HEK293 (cell line): Measurements from ENCODE around the gene STRADA.

Experiments
- CTCF ChIA-PET: fragments of 350-600 bp; formaldehyde crosslinking; extraction: SDS; loops from one replicate; lab custom pipeline; 2021; ENCODE audit warnings: antibody characterized with exemption; lab: Yijun Ruan, JAX
- POLR2A ChIA-PET: fragments of 300-600 bp; formaldehyde crosslinking; extraction: SDS; loops from one replicate; lab custom pipeline; 2020; ENCODE audit warnings: antibody characterized with exemption, inconsistent platforms; lab: Yijun Ruan, JAX
- H3K27ac ChIP-seq: fragments of 200-500 bp; sonication (Bioruptor generic); 2 replicates; pipeline ENCODE4 v1.5.1; 2014; ENCODE audit warnings: low read depth, low read length, control low read depth, inconsistent platforms; ENCODE audit errors: extremely low read depth
- H3K36me3 ChIP-seq, 2 experiments: fragments of 200-500 bp in 1 of 2; sonication (Bioruptor generic) in 1 of 2; 1 replicate in 1 of 2; 2 replicates in 1 of 2; pipeline ENCODE4 v1.5.1; 2014 to 2017; ENCODE audit warnings: inconsistent platforms in 2 of 2, low read length in 2 of 2; ENCODE audit not compliant: control insufficient read depth in 2 of 2, insufficient read depth in 1 of 2
- H3K4me1 ChIP-seq: fragments of 200-500 bp; sonication (Bioruptor generic); 2 replicates; pipeline ENCODE4 v1.5.1; 2014; ENCODE audit warnings: mild to moderate bottlenecking, low read length, inconsistent platforms; ENCODE audit not compliant: control insufficient read depth, insufficient read depth
- H3K4me3 ChIP-seq: 2 replicates; pipeline ENCODE4 v1.5.1; 2011; ENCODE audit warnings: low read depth, mild to moderate bottlenecking, control low read depth, low read length, moderate library complexity
- H3K9me3 ChIP-seq: fragments of 200-500 bp; sonication (Bioruptor generic); 2 replicates; pipeline ENCODE4 v1.5.1; 2014; ENCODE audit warnings: low read depth, low read length, inconsistent platforms; ENCODE audit not compliant: control insufficient read depth, insufficient read depth
- EGR2 ChIP-seq: fragments of 450-650 bp; formaldehyde crosslinking; IDR thresholded peaks from 2 replicates; pipeline ENCODE4 v1.5.1; 2016; ENCODE audit warnings: low read depth, missing biosample characterization, missing genetic modification characterization
- GLI4 ChIP-seq: fragments of 450-650 bp; formaldehyde crosslinking; IDR thresholded peaks from 2 replicates; pipeline ENCODE4 v1.5.1; 2016; ENCODE audit warnings: missing biosample characterization, missing genetic modification characterization
- GLIS1 ChIP-seq: fragments of 450-650 bp; formaldehyde crosslinking; IDR thresholded peaks from 2 replicates; pipeline ENCODE4 v1.5.1; 2016; ENCODE audit warnings: missing biosample characterization, missing genetic modification characterization
- GLIS2 ChIP-seq: fragments of 450-650 bp; formaldehyde crosslinking; IDR thresholded peaks from 2 replicates; pipeline ENCODE4 v1.5.1; 2016; ENCODE audit warnings: missing biosample characterization, missing genetic modification characterization
- HOXD13 ChIP-seq: sonication (generic); formaldehyde crosslinking; IDR thresholded peaks from 2 replicates; pipeline ENCODE4 v1.8.0; 2022; ENCODE audit warnings: missing genetic modification reagents, borderline replicate concordance
- PRDM6 ChIP-seq: fragments of 450-650 bp; formaldehyde crosslinking; IDR thresholded peaks from 2 replicates; pipeline ENCODE4 v1.5.1; 2017; ENCODE audit warnings: missing biosample characterization, missing genetic modification characterization
- SP2 ChIP-seq: fragments of 450-650 bp; formaldehyde crosslinking; IDR thresholded peaks from 2 replicates; pipeline ENCODE4 v1.5.1; 2016; ENCODE audit warnings: missing biosample characterization, missing genetic modification characterization
- ZBTB11 ChIP-seq: fragments of 450-650 bp; formaldehyde crosslinking; conservative IDR thresholded peaks from 2 replicates; pipeline ENCODE4 v1.5.1; 2016; ENCODE audit warnings: low read depth, missing biosample characterization, missing genetic modification characterization
- ZBTB6 ChIP-seq: fragments of 450-650 bp; formaldehyde crosslinking; IDR thresholded peaks from 2 replicates; pipeline ENCODE4 v1.5.1; 2017; ENCODE audit warnings: missing biosample characterization, missing genetic modification characterization
- ZFP41 ChIP-seq: fragments of 450-650 bp; formaldehyde crosslinking; IDR thresholded peaks from 2 replicates; pipeline ENCODE4 v1.5.1; 2016; ENCODE audit warnings: missing biosample characterization, missing genetic modification characterization, borderline replicate concordance
- ZNF10 ChIP-seq: fragments of 450-650 bp; formaldehyde crosslinking; IDR thresholded peaks from 2 replicates; pipeline ENCODE4 v1.5.1; 2017; ENCODE audit warnings: missing biosample characterization, missing genetic modification characterization
- ZNF133 ChIP-seq: fragments of 450-650 bp; formaldehyde crosslinking; IDR thresholded peaks from 2 replicates; pipeline ENCODE4 v1.5.1; 2016; ENCODE audit warnings: missing biosample characterization, missing genetic modification characterization
- ZNF140 ChIP-seq: fragments of 450-650 bp; formaldehyde crosslinking; IDR thresholded peaks from 2 replicates; pipeline ENCODE4 v1.5.1; 2016; ENCODE audit warnings: missing biosample characterization, missing genetic modification characterization
- ZNF169 ChIP-seq: fragments of 450-650 bp; formaldehyde crosslinking; IDR thresholded peaks from 2 replicates; pipeline ENCODE4 v1.5.1; 2016; ENCODE audit warnings: missing biosample characterization, missing genetic modification characterization
- ZNF18 ChIP-seq: fragments of 450-650 bp; formaldehyde crosslinking; IDR thresholded peaks from 2 replicates; pipeline ENCODE4 v1.5.1; 2016; ENCODE audit warnings: missing biosample characterization, missing genetic modification characterization
- ZNF202 ChIP-seq: fragments of 450-650 bp; formaldehyde crosslinking; IDR thresholded peaks from 2 replicates; pipeline ENCODE4 v1.5.1; 2016; ENCODE audit warnings: missing biosample characterization, missing genetic modification characterization, borderline replicate concordance
- ZNF398 ChIP-seq: fragments of 450-650 bp; formaldehyde crosslinking; IDR thresholded peaks from 2 replicates; pipeline ENCODE4 v1.5.1; 2017; ENCODE audit warnings: missing biosample characterization, missing genetic modification characterization
- ZNF585B ChIP-seq: fragments of 450-650 bp; formaldehyde crosslinking; IDR thresholded peaks from 2 replicates; pipeline ENCODE4 v1.5.1; 2016; ENCODE audit warnings: missing biosample characterization, missing genetic modification characterization
- ZNF610 ChIP-seq: fragments of 450-650 bp; formaldehyde crosslinking; IDR thresholded peaks from 2 replicates; pipeline ENCODE4 v1.5.1; 2016; ENCODE audit warnings: missing biosample characterization, missing genetic modification characterization, borderline replicate concordance
- ZNF624 ChIP-seq: fragments of 450-650 bp; formaldehyde crosslinking; IDR thresholded peaks from 2 replicates; pipeline ENCODE4 v1.5.1; 2017; ENCODE audit warnings: missing biosample characterization, missing genetic modification characterization
- ZNF626 ChIP-seq: fragments of 450-650 bp; sonication (Bioruptor Pico); formaldehyde crosslinking; IDR thresholded peaks from 2 replicates; pipeline ENCODE4 v1.5.1; 2018; ENCODE audit warnings: missing biosample characterization, missing genetic modification characterization, inconsistent platforms
- ZNF692 ChIP-seq: fragments of 450-650 bp; formaldehyde crosslinking; IDR thresholded peaks from 2 replicates; pipeline ENCODE4 v1.5.1; 2016; ENCODE audit warnings: missing biosample characterization, missing genetic modification characterization
- ZSCAN5A ChIP-seq: fragments of 450-650 bp; formaldehyde crosslinking; IDR thresholded peaks from 2 replicates; pipeline ENCODE4 v1.5.1; 2016; ENCODE audit warnings: missing biosample characterization, missing genetic modification characterization

STRADA gene

GRCh38 chr17:63774969-63775265 lies 33.3 kb upstream of the STRADA start (continued):
- TF ChIP-seq ZBTB11 (tag by site-specific recombination): no peak
- no peak for TF ChIP-seq ZNF169
- no peak for TF ChIP-seq ZNF624 (tag by site-specific recombination)
- TF ChIP-seq GLIS1 (tag by site-specific recombination): no peak
- no peak for TF ChIP-seq ZNF692 (tag by site-specific recombination)
- TF ChIP-seq ZNF133 (tag by site-specific recombination): no peak
- no peak for TF ChIP-seq ZFP41 (tag by site-specific recombination)
- TF ChIP-seq ZBTB6 (tag by site-specific recombination): no peak
- no peak for TF ChIP-seq HOXD13
- no peak for TF ChIP-seq ZNF10

GRCh38 chr17:63774141-63774968 lies 32.8 kb upstream of the STRADA start, which contains the start of gene DDX42:
Gene DDX42 (plus strand): TSS chr17:63774170. CDS start chr17:63787050, 12,880 bp downstream.
- H3K9me3 ChIP-seq: no peaks in the 10 kb centered on the region
- ChIA-PET POLR2A (interaction anchor here (0.8 to 3.8 kb wide), 36 partner anchors 9 to 224 kb away, joined by 3 to 40 read pairs (median 6); partner anchors contain the start of genes DCAF7, MAP3K3, PSMC5 and SMARCD2), CTCF (interaction anchor here (0.6 to 1.9 kb wide), 7 partner anchors 9 to 76 kb away, joined by 3 to 8 read pairs (median 3); no protein-coding TSS in a partner anchor)
- no peaks in the 10 kb centered on the region; the same call in 1 of the 2 replicates for H3K4me1 ChIP-seq
- H3K27ac ChIP-seq: peak within 1 kb of the TSS; percentile 91
- H3K36me3 ChIP-seq: peaks cover 33 to 50% of the 10 kb centered on the region in 2 experiments
- H3K4me3 ChIP-seq: peak within 1 kb of the TSS; percentile 90
- TF ChIP-seq ZNF18 (tag by site-specific recombination) (no peak), ZNF133 (tag by site-specific recombination) (no peak), ZNF140 (no peak), ZNF202 (tag by site-specific recombination) (no peak), ZNF398 (tag by site-specific recombination) (peak; percentile 30), ZNF626 (tag by site-specific recombination) (no peak), SP2 (tag by site-specific recombination) (no peak; the same call in 1 of the 2 replicates), EGR2 (tag by site-specific recombination) (peak; percentile 65; the same call in 1 of the 2 replicates), PRDM6 (no peak), ZNF585B (0 out of 2 replicates have a peak, but pooled peaks have one; percentile 4), ZNF610 (no peak), GLIS2 (tag by site-specific recombination) (peak; percentile 67), GLI4 (tag by site-specific recombination) (no peak), ZSCAN5A (tag by site-specific recombination) (peak; percentile 40; the same call in 1 of the 2 replicates)
